ENCODE measurements around the gene SLX4IP. TPM values are rescaled to one million over a fixed set of nuclear protein-coding genes. Genes with fewer than 3 reads are reported as not detected.

SLX4IP gene
- total RNA-seq, 1 donor from 2014 or later: 3.1 TPM

GRCh38 chr20:10398834-10399369 lies 36.2 kb upstream of the SLX4IP start:
- H3K4me3 ChIP-seq: no peak overlapping the region
- H3K4me1 ChIP-seq: no peaks in the 10 kb centered on the region
- H3K36me3 ChIP-seq: no peaks in the 10 kb centered on the region
- H3K9me3 ChIP-seq (replicated peaks): no peaks in the 10 kb centered on the region
- intact Hi-C loops (cut with micrococcal nuclease): no loop called here
- no peak overlapping the region for H3K27ac ChIP-seq (replicated peaks)
- TF ChIP-seq CTCF (IDR thresholded peaks at IDR 0.05; ENCODE audit: borderline replicate concordance): no peak
- no peak for DNase-seq
- no peaks in the 10 kb centered on the region for H3K27me3 ChIP-seq (ENCODE audit: low read depth)

- TF ChIP-seq CTCF (IDR thresholded peaks at IDR 0.05; ENCODE audit: borderline replicate concordance): no peak
- peaks cover 32% of the 10 kb centered on the region for H3K36me3 ChIP-seq
- H3K9me3 ChIP-seq (replicated peaks): no peaks in the 10 kb centered on the region
- DNase-seq: no peak
- intact Hi-C loops (cut with micrococcal nuclease): no loop called here
- no peaks in the 10 kb centered on the region for H3K4me1 ChIP-seq
- H3K27me3 ChIP-seq (ENCODE audit: low read depth): no peaks in the 10 kb centered on the region
- H3K27ac ChIP-seq (replicated peaks): no peak overlapping the region
- no peak overlapping the region for H3K4me3 ChIP-seq
Measured at GRCh38 chr20:10402938-10403608, 32.0 kb upstream of the SLX4IP start.

GRCh38 chr20:10404023-10404628 lies 31.0 kb upstream of the SLX4IP start:
- TF ChIP-seq CTCF (IDR thresholded peaks at IDR 0.05; ENCODE audit: borderline replicate concordance): no peak
- H3K9me3 ChIP-seq (replicated peaks): no peaks in the 10 kb centered on the region
- no peaks in the 10 kb centered on the region for H3K27me3 ChIP-seq (ENCODE audit: low read depth)
- H3K27ac ChIP-seq (replicated peaks): no peak overlapping the region
- DNase-seq: no peak
- peaks cover 32% of the 10 kb centered on the region for H3K36me3 ChIP-seq
- H3K4me3 ChIP-seq: no peak overlapping the region
- no peaks in the 10 kb centered on the region for H3K4me1 ChIP-seq
- intact Hi-C loops (cut with micrococcal nuclease): no loop called here

- TF ChIP-seq CTCF (IDR thresholded peaks at IDR 0.05; ENCODE audit: borderline replicate concordance): no peak
- no peak for DNase-seq
- no peaks in the 10 kb centered on the region for H3K27me3 ChIP-seq (ENCODE audit: low read depth)
- no peaks in the 10 kb centered on the region for H3K4me1 ChIP-seq
- intact Hi-C loops (cut with micrococcal nuclease): no loop called here
- H3K36me3 ChIP-seq: peaks cover 32% of the 10 kb centered on the region
- no peak overlapping the region for H3K4me3 ChIP-seq
- H3K9me3 ChIP-seq (replicated peaks): no peaks in the 10 kb centered on the region
- H3K27ac ChIP-seq (replicated peaks): no peak overlapping the region
Measured at GRCh38 chr20:10404959-10405530, 30.1 kb upstream of the SLX4IP start.

GRCh38 chr20:10408108-10408813 lies 26.8 kb upstream of the SLX4IP start:
- intact Hi-C loops (cut with micrococcal nuclease): no loop called here
- TF ChIP-seq CTCF (IDR thresholded peaks at IDR 0.05; ENCODE audit: borderline replicate concordance): no peak
- Histone ChIP-seq H3K4me3 (no peak overlapping the region), H3K27ac (replicated peaks) (no peak overlapping the region), H3K27me3 (ENCODE audit: low read depth) (no peaks in the 10 kb centered on the region), H3K36me3 (peaks cover 40% of the 10 kb centered on the region), H3K4me1 (no peaks in the 10 kb centered on the region), H3K9me3 (replicated peaks) (no peaks in the 10 kb centered on the region)
- no peak for DNase-seq

Measured in left ventricle myocardium inferior (tissue), 1 donor.